Activated naive CD8-positive, alpha-beta T cell (primary cell): Measurements from ENCODE around the gene NHLRC4.
A peak's percentile ranks its signal among the peaks of the same experiment; 100 is the strongest.

Source experiments
- H3K27ac Mint-ChIP-seq: one replicate; pipeline ENCODE4 v1.8.0; 2021; ENCODE audit warnings: mixed read lengths
- H3K27me3 Mint-ChIP-seq: one replicate; pipeline ENCODE4 v1.8.0; 2021; ENCODE audit warnings: mixed read lengths
- H3K36me3 Mint-ChIP-seq: one replicate; pipeline ENCODE4 v1.8.0; 2021; ENCODE audit warnings: mixed read lengths
- H3K4me1 Mint-ChIP-seq: one replicate; pipeline ENCODE4 v1.8.0; 2021; ENCODE audit warnings: low read depth, mixed read lengths
- H3K4me3 Mint-ChIP-seq: one replicate; pipeline ENCODE4 v1.8.0; 2021; ENCODE audit warnings: mild to moderate bottlenecking, mixed read lengths
- H3K9me3 Mint-ChIP-seq: one replicate; pipeline ENCODE4 v1.8.0; 2021; ENCODE audit warnings: low read depth, mixed read lengths

NHLRC4 gene

DNA sequence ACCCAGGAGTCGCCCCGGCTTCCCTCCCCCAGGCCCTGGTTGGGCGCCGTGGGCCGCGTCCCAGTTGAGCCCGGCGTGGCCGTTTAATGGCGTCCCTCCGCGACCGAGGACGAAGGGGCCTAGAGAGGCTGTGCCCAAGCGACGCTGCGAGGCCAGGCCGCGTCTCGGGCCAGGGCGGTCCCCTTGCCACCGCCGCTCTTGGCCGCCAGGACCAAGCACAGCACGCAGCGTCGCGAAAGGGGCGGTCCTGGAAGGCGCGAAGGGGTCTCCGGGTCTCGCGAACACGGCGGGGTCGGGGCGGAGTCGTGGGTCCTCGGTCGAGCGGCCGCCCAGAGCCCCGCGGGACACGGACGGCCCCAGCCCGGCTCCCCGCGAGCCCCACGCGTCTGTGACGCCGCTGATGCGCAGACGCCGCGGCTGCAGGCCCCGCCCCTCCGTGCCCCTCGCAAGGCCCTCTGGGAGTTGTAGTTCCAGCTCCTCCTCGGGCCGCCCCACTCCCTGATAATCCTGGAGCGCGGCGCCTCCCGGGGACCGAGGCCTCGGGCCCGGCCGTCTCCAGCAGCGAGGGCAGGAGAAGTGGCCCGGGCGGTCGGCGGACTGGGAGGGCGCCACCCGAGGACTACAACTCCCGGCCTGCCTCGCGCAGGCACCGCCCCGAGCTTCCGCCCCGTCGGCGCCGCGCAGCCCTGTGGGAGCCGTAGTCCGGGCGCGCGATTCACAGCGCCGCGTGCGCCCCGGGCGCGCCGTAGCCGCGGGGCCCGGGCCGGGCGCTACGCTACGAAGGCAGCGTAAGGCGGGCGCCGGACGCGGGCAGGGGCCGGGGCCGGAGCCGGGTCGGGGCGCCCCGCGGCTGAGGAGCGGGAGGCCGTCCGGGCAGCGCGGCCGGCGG, 39.5 kb upstream of the NHLRC4 start, which contains the start of gene CAPN15:
Gene CAPN15 (plus strand): TSS at position 698 of the 889 bp plus-strand sequence. CDS start 19,127 bp downstream, outside the sequence.
- Mint-ChIP-seq H3K27me3 (no peaks in the 10 kb centered on the region), H3K4me3 (peak within 1 kb of the TSS; percentile 94), H3K27ac (peak within 1 kb of the TSS; percentile 100), H3K36me3 (peaks cover 2% of the 10 kb centered on the region), H3K4me1 (peaks cover 17% of the 10 kb centered on the region), H3K9me3 (no peaks in the 10 kb centered on the region)

DNA sequence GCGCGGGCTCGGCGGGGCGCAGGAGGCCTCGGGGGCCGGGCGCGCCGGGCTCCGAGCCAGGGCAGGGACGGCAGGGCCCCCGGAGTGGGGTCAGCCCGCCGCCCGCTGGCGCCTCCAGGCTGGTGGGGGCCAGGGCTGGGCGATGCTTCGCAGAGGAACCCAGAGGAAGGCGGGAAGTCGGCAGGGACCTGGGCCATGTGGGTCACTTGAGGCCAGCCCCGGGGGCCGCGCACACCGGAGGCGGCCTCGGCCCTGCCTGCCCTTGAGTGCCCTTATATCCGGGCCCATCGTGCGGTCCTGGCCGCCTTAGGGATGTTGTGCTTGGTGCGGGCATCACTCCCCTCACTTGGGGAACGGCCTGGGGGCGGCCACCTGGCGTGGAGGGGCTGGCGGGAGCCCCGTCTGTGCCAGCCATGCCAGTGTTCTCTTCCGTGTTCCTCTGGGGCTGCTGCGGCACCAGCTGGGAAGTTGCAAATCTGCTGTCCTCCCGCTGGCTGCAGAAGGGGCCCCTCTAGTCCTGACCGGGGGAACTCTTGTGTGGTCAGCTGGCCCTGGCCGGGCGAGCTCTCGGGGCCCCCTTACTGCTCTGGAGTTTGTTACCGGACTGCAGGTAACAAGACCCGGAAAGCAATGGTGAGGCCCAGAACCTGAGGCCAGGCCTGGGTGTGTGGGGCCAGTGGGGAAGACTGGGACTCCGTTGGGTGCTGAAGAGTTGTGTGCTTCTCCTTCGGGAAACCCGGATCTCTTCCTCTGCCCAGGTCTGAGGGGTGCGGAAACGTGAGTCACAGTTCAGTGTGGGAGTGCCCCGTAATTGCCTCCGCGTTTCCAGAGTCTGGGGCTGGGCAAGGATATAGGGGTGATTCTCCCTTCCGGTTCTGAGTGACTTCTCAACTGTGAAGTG, 38.4 kb upstream of the NHLRC4 start:
- H3K4me1 Mint-ChIP-seq: peaks cover 17% of the 10 kb centered on the region
- H3K36me3 Mint-ChIP-seq: peaks cover 2% of the 10 kb centered on the region
- H3K27me3 Mint-ChIP-seq: no peaks in the 10 kb centered on the region
- peak overlapping the region; percentile 92 for H3K27ac Mint-ChIP-seq
- H3K4me3 Mint-ChIP-seq: peak overlapping the region; percentile 94
- no peaks in the 10 kb centered on the region for H3K9me3 Mint-ChIP-seq

DNA sequence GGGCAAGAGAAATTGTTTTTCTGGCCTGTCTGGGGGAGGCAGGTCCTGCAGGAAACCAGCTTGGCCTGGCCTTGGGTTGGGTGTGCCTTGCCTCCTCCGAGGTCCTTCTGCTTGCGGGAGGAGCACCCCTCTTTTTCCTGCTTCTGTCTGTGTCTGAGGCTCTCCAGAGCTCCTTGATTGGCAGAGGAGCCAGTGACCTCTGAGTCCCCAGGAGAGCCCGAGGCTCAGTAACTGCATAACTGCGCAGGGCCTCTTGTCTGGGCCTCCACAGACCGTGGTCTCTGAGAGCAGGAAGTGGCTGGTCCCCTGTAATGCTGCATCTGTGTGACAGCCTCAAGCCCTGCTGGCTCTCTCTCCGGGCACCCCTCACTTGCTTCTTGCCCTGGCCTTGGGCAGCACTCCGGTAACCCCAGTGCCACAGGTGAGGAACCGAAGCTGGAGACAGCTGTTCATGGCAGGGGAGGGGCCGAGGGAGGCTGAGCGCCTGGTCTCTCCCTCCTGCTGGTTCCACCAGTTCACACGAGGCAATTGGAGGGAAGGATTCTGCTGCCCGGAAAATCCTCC, 37.7 kb upstream of the NHLRC4 start:
- H3K9me3 Mint-ChIP-seq: no peaks in the 10 kb centered on the region
- H3K36me3 Mint-ChIP-seq: peaks cover 2% of the 10 kb centered on the region
- no peaks in the 10 kb centered on the region for H3K27me3 Mint-ChIP-seq
- peaks cover 17% of the 10 kb centered on the region for H3K4me1 Mint-ChIP-seq
- H3K4me3 Mint-ChIP-seq: peak overlapping the region; percentile 94
- peak overlapping the region; percentile 92 for H3K27ac Mint-ChIP-seq

DNA sequence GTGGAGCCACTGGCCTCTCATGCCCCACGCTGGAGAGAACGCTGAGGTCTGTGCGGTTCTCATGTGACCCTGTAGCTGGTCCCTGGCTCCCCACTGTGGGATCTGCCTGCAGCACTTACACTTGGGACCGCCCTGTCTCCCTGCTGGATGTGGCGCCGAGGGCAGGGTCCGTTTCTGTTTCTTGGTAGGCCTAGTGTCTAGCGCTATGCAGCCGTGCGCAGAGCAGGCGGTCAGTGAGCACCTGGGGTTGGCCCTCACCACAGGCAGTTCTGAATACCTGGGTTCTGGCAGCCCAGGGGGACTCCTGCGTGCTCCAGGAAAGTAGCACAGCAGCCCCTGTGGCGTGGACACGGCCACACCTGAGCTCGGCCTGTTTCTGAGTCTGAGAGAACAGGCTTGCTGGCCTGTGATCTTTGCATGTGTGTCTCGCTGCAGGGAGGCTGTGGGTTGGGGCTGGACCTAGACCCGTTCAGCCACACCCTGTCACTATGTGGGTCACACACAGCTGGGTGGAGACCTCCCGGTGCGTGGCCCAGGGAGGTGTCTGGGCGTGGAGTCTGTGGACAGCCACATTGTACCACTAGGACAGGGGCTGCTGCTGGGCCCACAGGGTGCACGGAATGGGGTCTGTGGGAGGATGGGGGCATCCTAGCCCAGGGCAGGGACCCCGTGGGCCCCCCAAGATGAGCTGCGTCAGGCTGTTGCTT, 36.5 kb upstream of the NHLRC4 start:
- Mint-ChIP-seq H3K4me1 (peaks cover 13% of the 10 kb centered on the region), H3K27ac (peak overlapping the region; percentile 16), H3K27me3 (no peaks in the 10 kb centered on the region), H3K9me3 (no peaks in the 10 kb centered on the region), H3K36me3 (peaks cover 2% of the 10 kb centered on the region), H3K4me3 (peak overlapping the region; percentile 94)

DNA sequence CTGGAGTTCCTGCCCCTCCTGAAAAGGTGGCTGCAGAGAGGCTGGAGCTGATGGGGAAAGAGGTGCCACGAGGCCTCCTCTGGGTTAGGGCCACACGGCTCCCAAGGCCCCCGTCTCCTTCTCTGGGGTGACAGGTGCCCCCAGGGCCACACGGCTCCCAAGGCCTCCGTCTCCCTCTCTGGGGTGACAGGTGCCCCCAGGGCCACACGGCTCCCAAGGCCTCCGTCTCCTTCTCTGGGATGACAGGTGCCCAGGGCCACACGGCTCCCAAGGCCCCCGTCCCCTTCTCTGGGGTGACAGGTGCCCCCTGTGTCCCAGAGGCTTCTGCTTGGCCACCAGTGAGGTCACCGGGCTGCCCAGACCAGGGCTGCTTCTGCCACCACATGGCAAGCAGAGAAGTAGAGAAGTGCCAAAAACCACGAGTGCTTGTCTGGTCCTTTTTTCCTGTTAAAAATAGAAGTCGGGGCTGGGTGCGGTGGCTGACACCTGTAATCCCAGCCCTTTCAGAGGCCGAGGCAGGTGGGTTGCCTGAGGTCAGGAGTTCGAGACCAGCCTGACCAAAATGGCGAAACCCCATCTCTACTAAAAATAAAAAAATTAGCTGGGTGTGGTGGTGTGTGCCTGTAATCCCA, 35.2 kb upstream of the NHLRC4 start:
- Mint-ChIP-seq H3K4me1 (peaks cover 5% of the 10 kb centered on the region), H3K36me3 (no peaks in the 10 kb centered on the region), H3K4me3 (no peak overlapping the region), H3K27me3 (no peaks in the 10 kb centered on the region), H3K9me3 (no peaks in the 10 kb centered on the region), H3K27ac (no peak overlapping the region)

DNA sequence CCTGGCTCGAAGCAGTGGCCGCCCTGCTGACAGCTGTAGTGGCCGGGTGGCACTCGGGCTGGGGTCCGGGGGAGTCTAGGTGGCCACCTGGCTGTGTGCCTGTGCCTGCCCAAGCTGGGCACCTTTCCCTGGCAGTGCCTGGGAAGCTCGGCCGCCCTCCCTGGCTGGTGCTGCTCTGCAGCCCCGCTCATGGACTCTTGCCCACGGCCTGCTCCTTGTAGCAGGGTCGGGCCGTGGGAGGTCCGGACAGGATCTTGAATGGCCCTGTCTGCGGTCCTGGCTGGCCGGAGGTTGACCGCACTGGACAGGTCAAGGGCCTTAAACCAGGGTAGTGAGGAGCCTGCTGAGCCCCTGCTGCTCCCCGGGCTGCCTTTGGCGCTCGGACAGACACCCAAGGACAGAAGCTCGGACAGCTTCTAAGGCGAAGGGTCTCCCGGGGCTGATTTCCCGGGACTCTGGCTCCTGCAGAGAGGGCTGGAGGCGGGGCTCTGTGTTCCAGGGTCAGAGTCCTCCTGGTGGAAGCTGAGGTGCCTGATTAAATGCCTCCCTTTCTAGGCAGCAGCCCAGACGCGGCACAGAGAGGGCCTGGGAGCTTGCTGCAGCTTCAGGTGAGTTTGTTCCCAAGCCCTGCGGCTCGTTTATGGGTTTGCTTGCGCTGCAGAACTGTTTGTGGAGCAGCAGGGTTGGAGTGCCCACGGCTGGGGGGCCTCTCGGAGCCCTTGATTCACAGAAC, 33.2 kb upstream of the NHLRC4 start:
- H3K4me3 Mint-ChIP-seq: no peak overlapping the region
- H3K4me1 Mint-ChIP-seq: peaks cover 5% of the 10 kb centered on the region
- H3K27ac Mint-ChIP-seq: no peak overlapping the region

DNA sequence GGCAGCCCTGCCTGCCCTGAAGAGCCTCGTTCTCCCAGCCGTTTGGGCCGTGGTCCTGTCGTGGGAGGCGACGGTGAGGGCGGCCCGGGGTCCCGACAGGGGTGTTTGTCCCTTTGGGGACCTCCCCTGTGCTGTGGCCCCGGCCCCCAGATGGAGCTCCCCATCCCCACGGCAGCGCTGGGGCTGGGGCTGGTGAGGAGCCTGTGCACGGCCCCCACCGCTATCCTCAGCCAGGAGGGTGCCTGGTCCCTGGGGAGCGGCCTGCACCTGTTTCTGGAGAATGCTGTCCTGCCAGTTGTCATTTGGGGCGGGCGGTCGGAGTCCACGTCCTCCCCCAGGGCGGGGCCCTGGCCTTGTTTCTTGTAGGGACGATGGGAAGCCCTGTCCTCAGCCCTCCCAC, 32.7 kb upstream of the NHLRC4 start:
- Mint-ChIP-seq H3K4me3 (no peak overlapping the region), H3K36me3 (no peaks in the 10 kb centered on the region), H3K27me3 (no peaks in the 10 kb centered on the region), H3K4me1 (peaks cover 5% of the 10 kb centered on the region), H3K9me3 (no peaks in the 10 kb centered on the region), H3K27ac (no peak overlapping the region)

More for the DNA sequence above, 33.2 kb upstream of the NHLRC4 start:
- no peaks in the 10 kb centered on the region for H3K27me3 Mint-ChIP-seq
- H3K9me3 Mint-ChIP-seq: no peaks in the 10 kb centered on the region
- no peaks in the 10 kb centered on the region for H3K36me3 Mint-ChIP-seq

DNA sequence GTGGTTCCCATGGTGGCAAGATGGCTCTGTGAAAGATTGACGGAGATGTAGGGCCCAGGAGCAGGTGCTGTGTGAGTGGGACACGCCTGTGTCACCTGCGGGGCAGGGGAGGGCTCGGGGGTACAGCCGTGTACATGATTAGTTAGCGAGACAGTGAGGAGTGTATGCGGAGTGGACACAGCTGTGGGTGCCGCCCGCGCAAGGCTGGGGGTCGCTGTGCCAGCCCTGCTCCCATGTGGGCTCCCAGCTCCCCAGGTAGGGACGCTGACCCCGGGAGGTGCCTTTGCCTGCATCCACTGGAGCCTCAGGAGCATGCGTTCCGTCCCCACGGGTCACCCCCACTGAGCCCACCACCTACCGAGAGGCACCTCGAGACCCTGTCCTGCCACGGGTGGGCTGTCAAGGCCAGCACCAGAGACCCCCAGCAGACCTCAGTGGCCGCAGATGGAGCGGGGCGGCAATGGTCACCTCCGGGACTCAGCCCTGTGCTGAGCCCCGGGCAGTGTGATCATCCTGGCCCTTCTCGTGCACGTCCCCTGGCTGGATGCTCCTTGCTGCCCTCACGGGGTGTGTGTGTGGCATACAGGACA, 31.9 kb upstream of the NHLRC4 start:
- Mint-ChIP-seq H3K36me3 (no peaks in the 10 kb centered on the region), H3K27me3 (no peaks in the 10 kb centered on the region), H3K9me3 (no peaks in the 10 kb centered on the region), H3K4me1 (peaks cover 3% of the 10 kb centered on the region), H3K4me3 (no peak overlapping the region), H3K27ac (no peak overlapping the region)

DNA sequence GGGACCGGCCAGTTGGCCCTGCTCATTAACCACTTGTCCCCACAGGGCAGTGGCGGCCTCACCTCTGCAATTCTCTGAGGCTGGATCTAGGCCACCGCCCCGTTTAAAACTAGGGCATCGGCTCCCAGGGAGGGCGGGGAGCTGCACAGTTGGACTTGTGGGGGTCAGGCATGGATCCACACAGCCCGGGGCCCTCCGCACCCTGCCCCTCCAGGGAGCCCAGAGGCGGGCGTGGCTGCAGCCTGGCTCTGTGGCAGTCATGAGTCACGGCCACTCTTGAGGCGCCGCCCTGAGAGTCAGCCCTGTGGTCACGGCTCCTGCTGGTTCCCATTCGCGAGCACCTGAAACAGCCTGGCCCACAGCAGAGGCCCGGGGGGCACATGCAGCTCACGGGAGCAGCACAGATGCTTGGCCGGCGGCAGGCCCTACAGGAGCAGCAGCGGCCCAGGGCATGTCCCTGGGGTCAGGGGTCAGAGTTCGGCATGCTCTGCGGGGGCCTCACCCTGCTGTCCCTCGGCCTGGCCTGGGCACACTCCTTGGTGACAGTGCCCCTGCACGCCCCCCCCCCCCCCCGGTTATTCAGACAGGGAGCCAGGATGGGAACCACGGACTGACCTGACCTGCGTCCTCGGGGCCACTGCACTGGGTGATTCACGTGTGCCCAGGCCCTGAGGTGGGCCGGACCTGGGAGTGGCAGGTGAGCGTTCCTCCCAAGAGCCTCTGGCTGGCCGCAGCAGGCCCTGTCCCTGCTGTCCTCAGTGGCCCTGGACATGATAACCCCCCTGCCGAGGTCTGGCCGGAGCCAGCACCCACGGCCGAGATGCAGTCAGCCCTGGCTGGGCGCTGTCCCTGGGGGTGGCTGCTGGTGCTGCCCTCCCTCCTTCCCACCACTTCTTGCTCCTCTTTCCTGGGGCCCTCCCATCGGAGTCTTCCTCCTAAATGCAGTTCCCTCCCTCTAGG, 31.1 kb upstream of the NHLRC4 start:
- Mint-ChIP-seq H3K9me3 (no peaks in the 10 kb centered on the region), H3K27ac (no peak overlapping the region), H3K4me3 (no peak overlapping the region), H3K36me3 (no peaks in the 10 kb centered on the region), H3K4me1 (no peaks in the 10 kb centered on the region), H3K27me3 (no peaks in the 10 kb centered on the region)

DNA sequence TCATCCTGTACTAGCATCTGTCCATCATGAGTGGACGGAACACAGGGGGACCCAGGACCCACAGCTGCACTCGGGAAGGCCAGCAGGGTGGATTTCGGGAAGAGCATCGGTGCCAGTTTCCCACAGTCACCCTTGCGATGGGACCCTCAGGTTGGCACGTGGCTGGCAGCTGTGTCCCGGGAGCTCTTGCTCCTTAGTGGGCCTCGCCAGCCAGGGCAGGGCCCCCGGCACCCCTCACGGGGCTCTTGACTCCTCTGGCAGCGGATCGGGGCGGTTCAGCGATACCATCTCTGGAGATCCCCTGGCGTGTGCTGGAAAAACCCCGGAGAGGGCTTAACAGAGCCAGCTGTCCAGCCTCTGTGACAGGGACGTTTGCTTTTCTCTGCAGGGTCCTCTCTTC, 30.1 kb upstream of the NHLRC4 start:
- no peak overlapping the region for H3K27ac Mint-ChIP-seq
- H3K9me3 Mint-ChIP-seq: no peaks in the 10 kb centered on the region
- H3K4me1 Mint-ChIP-seq: no peaks in the 10 kb centered on the region
- H3K4me3 Mint-ChIP-seq: no peak overlapping the region
- H3K27me3 Mint-ChIP-seq: no peaks in the 10 kb centered on the region
- no peaks in the 10 kb centered on the region for H3K36me3 Mint-ChIP-seq

DNA sequence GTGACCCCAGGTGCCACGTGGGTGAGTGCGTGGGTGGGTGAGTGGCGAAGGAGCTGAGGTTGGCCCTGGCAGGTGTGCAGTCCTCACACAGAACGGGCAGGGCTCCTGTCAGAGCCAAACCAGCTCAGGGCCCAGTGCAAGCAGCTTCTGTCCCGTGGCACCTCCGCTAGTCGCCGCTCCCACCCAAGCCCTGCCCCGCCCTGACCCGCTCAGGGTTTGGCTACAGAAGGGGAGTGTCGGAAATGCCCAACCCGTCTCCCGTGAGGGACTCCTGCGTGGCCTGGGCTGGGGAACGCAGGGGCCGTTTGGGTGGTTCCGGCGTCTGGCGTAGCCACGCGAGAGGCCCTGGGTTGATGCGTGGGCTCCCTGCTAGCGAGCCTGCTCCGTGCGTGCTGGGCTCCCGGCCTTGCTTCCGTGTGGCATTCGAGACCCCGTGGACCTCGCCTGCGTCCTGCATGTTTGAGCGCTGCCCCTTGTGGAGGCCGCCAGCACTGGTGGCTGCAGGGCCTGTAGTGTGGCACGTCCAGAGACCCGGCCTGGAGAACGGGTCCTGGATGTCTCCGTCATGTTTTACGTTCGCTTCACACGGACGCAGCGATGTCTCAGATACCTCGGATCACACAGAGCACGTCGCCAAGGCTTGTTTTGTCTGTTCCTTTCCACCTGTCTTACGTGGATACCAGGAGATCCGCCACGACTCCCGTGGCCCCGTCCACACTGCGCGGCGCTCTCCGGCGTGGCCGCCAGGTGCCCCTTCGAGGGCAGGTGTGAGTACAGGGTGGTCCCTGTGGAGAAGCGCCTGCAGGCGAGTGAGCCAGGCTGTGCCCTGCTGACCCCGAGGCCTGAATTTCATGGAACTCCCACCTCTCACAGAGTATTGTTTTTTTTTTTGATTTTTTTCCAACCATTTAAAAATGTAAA, 29.1 kb upstream of the NHLRC4 start:
- Mint-ChIP-seq H3K4me1 (no peaks in the 10 kb centered on the region), H3K9me3 (no peaks in the 10 kb centered on the region), H3K27ac (no peak overlapping the region), H3K36me3 (no peaks in the 10 kb centered on the region), H3K4me3 (no peak overlapping the region), H3K27me3 (no peaks in the 10 kb centered on the region)
